ENCODE measurements around the gene STX2.
"Not testable (repeated sequence)": the region's sequence is repeated elsewhere in the genome, so short reads cannot be mapped to it uniquely, and the experiment has no call there.

STX2 gene

GRCh38 chr12:130838951-130839769 is at the start of gene STX2:
Gene STX2, minus strand, starts transcription at chr12:130839250. Its CDS starts 151 bp downstream, at chr12:130839099.
- DNase-seq (ENCODE audit: low read depth) = no peak

- DNase-seq (ENCODE audit: low read depth) = not testable (repeated sequence)
Measured at GRCh38 chr12:130887190-130887589, 48.1 kb upstream of the STX2 start.

GRCh38 chr12:130881548-130881947 is 42.5 kb upstream of the STX2 start:
- DNase-seq (ENCODE audit: low read depth) = no peak

- DNase-seq (ENCODE audit: low read depth) = no peak
Measured at GRCh38 chr12:130881046-130881445, 42.0 kb upstream of the STX2 start.

GRCh38 chr12:130880411-130880885 is 41.4 kb upstream of the STX2 start:
- no peak for DNase-seq (ENCODE audit: low read depth)

- no peak for DNase-seq (ENCODE audit: low read depth)
Measured at GRCh38 chr12:130879781-130880389, 40.8 kb upstream of the STX2 start.

GRCh38 chr12:130879212-130879686 is 40.2 kb upstream of the STX2 start:
- DNase-seq (ENCODE audit: low read depth) = no peak

GRCh38 chr12:130878193-130879185 is 39.4 kb upstream of the STX2 start:
- no peak for DNase-seq (ENCODE audit: low read depth)

GRCh38 chr12:130877333-130877732 is 38.3 kb upstream of the STX2 start:
- DNase-seq (ENCODE audit: low read depth) = no peak

- no peak for DNase-seq (ENCODE audit: low read depth)
Measured at GRCh38 chr12:130876758-130877157, 37.7 kb upstream of the STX2 start.

- DNase-seq (ENCODE audit: low read depth) = no peak
Measured at GRCh38 chr12:130876297-130876696, 37.2 kb upstream of the STX2 start.

GRCh38 chr12:130875708-130876107 is 36.7 kb upstream of the STX2 start:
- not testable (repeated sequence) for DNase-seq (ENCODE audit: low read depth)

GRCh38 chr12:130875193-130875592 is 36.1 kb upstream of the STX2 start:
- DNase-seq (ENCODE audit: low read depth) = no peak

- no peak for DNase-seq (ENCODE audit: low read depth)
Measured at GRCh38 chr12:130874696-130875095, 35.6 kb upstream of the STX2 start.

GRCh38 chr12:130873825-130874224 is 34.8 kb upstream of the STX2 start:
- DNase-seq (ENCODE audit: low read depth) = no peak

- no peak for DNase-seq (ENCODE audit: low read depth)
Measured at GRCh38 chr12:130873106-130873795, 34.2 kb upstream of the STX2 start.

- DNase-seq (ENCODE audit: low read depth) = no peak
Measured at GRCh38 chr12:130872179-130873096, 33.4 kb upstream of the STX2 start.

GRCh38 chr12:130871286-130872178 is 32.5 kb upstream of the STX2 start, which contains the start of gene RAN:
Gene RAN, plus strand, starts transcription at chr12:130872066. Its CDS starts 528 bp downstream, at chr12:130872594.
- peak; percentile 46 for DNase-seq (ENCODE audit: low read depth)

Data from non-pigmented ciliary epithelial cell (primary cell).